Keratinocyte (primary cell): ENCODE data around the gene ST3GAL5. TPM values are rescaled to one million over a fixed set of nuclear protein-coding genes. Genes with fewer than 3 reads are reported as not detected.

Experiments used
- DNase-seq: peaks from one replicate; pipeline ENCODE4 v3.0.0-alpha.2; 2011; ENCODE audit warnings: low read depth, missing footprints, low spot score
- FAIRE-seq: peaks from 2 replicates; lab custom pipeline; 2011; peaks lifted over from hg19 to GRCh38; lab: Jason Lieb, UNC
- H2AFZ ChIP-seq: 2 replicates; pipeline ENCODE4 v1.6.0; 2012; ENCODE audit warnings: low read length, control low read depth, inconsistent platforms; ENCODE audit not compliant: control insufficient read depth
- H3K27ac ChIP-seq: 2 replicates; pipeline ENCODE4 v1.5.1; 2011; ENCODE audit warnings: low read length; ENCODE audit not compliant: control insufficient read depth, insufficient read depth
- H3K27me3 ChIP-seq: 3 replicates; pipeline ENCODE4 v1.6.0; 2011; ENCODE audit warnings: low read length; ENCODE audit not compliant: control insufficient read depth, insufficient read depth; ENCODE audit errors: extremely low read depth
- H3K36me3 ChIP-seq, 2 experiments: 2 replicates in 1 of 2; 3 replicates in 1 of 2; pipeline ENCODE4 v1.5.1; 2011; ENCODE audit warnings: low read length in 2 of 2, mild to moderate bottlenecking in 1 of 2; ENCODE audit not compliant: control insufficient read depth in 2 of 2, insufficient read depth in 2 of 2; ENCODE audit errors: extremely low read depth in 1 of 2
- H3K4me1 ChIP-seq: 3 replicates; pipeline ENCODE4 v1.5.1; 2011; ENCODE audit warnings: low read length; ENCODE audit not compliant: control insufficient read depth, insufficient read depth; ENCODE audit errors: extremely low read depth
- H3K4me2 ChIP-seq: 3 replicates; pipeline ENCODE4 v1.6.0; 2011; ENCODE audit warnings: low read depth, low read length; ENCODE audit not compliant: control insufficient read depth, insufficient read depth; ENCODE audit errors: extremely low read depth
- H3K4me3 ChIP-seq, 3 experiments: fragments of 200-600 bp in 1 of 3; sonication (generic) in 1 of 3; 2 replicates in 2 of 3; 3 replicates in 1 of 3; pipeline ENCODE4 v1.5.1; 2011 to 2016; ENCODE audit warnings: low read length in 3 of 3, mild to moderate bottlenecking in 3 of 3, control low read depth in 2 of 3, inconsistent platforms in 1 of 3, low read depth in 1 of 3, mixed read lengths in 1 of 3, mixed run types in 1 of 3, moderate library complexity in 1 of 3; ENCODE audit not compliant: control insufficient read depth in 2 of 3, insufficient read depth in 2 of 3; ENCODE audit errors: extremely low read depth in 1 of 3
- H3K79me2 ChIP-seq: 2 replicates; pipeline ENCODE4 v1.6.0; 2012; ENCODE audit warnings: low read length; ENCODE audit not compliant: control insufficient read depth, insufficient read depth
- H3K9ac ChIP-seq: 3 replicates; pipeline ENCODE4 v1.6.0; 2011; ENCODE audit warnings: low read length; ENCODE audit not compliant: control insufficient read depth, insufficient read depth; ENCODE audit errors: extremely low read depth
- H3K9me1 ChIP-seq: 3 replicates; pipeline ENCODE4 v1.6.0; 2011; ENCODE audit warnings: low read length; ENCODE audit not compliant: control insufficient read depth, insufficient read depth; ENCODE audit errors: extremely low read depth
- H3K9me3 ChIP-seq: 2 replicates; pipeline ENCODE4 v1.5.1; 2012; ENCODE audit warnings: low read depth, low read length; ENCODE audit not compliant: control insufficient read depth
- H4K20me1 ChIP-seq: 3 replicates; pipeline ENCODE4 v1.6.0; 2011; ENCODE audit warnings: low read length; ENCODE audit not compliant: control insufficient read depth, insufficient read depth; ENCODE audit errors: extremely low read depth
- CTCF ChIP-seq, 3 experiments: IDR thresholded peaks in 1 of 3; conservative IDR thresholded peaks in 1 of 3; optimal IDR thresholded peaks in 1 of 3; 2 replicates in 2 of 3; 3 replicates in 1 of 3; pipeline versions ENCODE3 to v1.5.1; 2011; ENCODE audit warnings: low read length in 3 of 3, mild to moderate bottlenecking in 3 of 3, moderate library complexity in 2 of 3, control low read depth in 1 of 3, inconsistent platforms in 1 of 3; ENCODE audit not compliant: insufficient read depth in 2 of 3; ENCODE audit errors: extremely low read depth in 1 of 3
- EZH2 ChIP-seq: IDR thresholded peaks from one replicate; pipeline ENCODE4 v1.6.1; 2012; ENCODE audit warnings: inconsistent platforms, mild to moderate bottlenecking, low read length, moderate library complexity
- dilution Hi-C: fragments of 300-500 bp; cut with MboI; formaldehyde crosslinking; loops from one replicate; pipeline ENCODE4 v1.7.0; 2020; ENCODE audit warnings: low sequenced_read_pairs; ENCODE audit not compliant: extremely low pct_ligation_motif_present
- polyA plus RNA-seq, 5 experiments: library from polyadenylated mRNA; depleted of rRNA in 3 of 5; stranded (reverse) in 3 of 5; stranded (forward) in 1 of 5; unstranded in 1 of 5; fragments of >200 nt; gene quantifications; 1 replicate in 1 of 5; 2 replicates in 3 of 5; 3 replicates in 1 of 5; pipeline versions ENCODE4 v1.2.1 to v1.2.3, GENCODE V29; 2011 to 2012; ENCODE audit warnings: missing spikeins in 2 of 5, low read depth in 1 of 5, low replicate concordance in 1 of 5

ST3GAL5 gene
- polyA plus RNA-seq, 1 donor (not counting 4 experiments of a cell fraction or from before 2014, with no cell fraction given): 43.5 TPM

DNA sequence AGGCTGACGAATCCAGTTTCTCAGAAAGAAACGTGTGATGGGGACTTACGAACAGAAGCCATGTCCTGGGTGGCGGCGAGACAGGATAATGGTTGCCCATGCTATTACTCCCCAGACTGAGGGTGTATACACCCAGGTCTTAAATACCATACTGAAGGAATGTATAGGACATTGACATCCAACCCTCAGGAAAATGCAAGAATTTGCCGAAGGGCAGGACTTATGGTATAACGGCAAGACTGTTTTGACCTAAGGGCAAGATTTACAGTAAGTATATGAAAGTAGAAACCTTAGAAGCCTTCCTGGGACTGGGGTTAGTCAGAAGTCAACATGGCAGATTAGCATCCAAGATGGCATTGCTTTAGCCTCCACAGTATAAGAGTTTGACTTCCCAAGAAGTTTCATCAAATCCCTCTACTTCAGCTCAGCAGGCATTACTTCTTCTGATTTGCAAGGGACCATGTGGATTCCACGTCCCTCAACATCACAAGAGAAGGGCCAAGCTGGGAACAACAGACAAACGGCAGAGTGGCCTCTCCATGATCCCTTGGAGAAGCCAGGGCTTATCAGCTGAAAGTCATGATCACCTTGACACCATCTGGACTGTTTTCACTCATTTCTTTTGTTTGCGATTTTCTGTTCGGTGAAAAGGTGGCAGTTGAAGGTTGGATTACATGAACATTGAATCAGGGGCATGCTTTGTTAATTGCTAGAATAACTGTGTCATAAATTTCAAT lies 21.1 kb downstream of the ST3GAL5 start:
- Histone ChIP-seq H3K27me3 (no peaks in the 10 kb centered on the region), H3K4me1 (no peaks in the 10 kb centered on the region), H3K36me3 (peaks cover 5 to 11% of the 10 kb centered on the region in 2 experiments), H3K79me2 (peaks cover 14% of the 10 kb centered on the region), H3K9me3 (no peaks in the 10 kb centered on the region), H3K4me2 (no peak overlapping the region), H2AFZ (no peak overlapping the region), H3K4me3 (no peak overlapping the region), H3K9me1 (no peaks in the 10 kb centered on the region), H3K9ac (no peak overlapping the region), H4K20me1 (peaks cover under 1% of the 10 kb centered on the region), H3K27ac (no peak overlapping the region)
- no peak for TF ChIP-seq CTCF (optimal IDR thresholded peaks at IDR 0.05 in 1 of 3, IDR thresholded peaks at IDR 0.05 in 1 of 3, conservative IDR thresholded peaks at IDR 0.05 in 1 of 3; ENCODE audit: extremely low read depth in 1 of 3, insufficient read depth in 2 of 3, low read length in 3 of 3)
- no peak for TF ChIP-seq EZH2
- DNase-seq: no peak
- no peak for FAIRE-seq
- dilution Hi-C loops: no loop called here

- H4K20me1 ChIP-seq: no peaks in the 10 kb centered on the region
- H3K4me1 ChIP-seq: no peaks in the 10 kb centered on the region
- H3K27ac ChIP-seq: no peak overlapping the region
- peaks cover 11% of the 10 kb centered on the region for H3K79me2 ChIP-seq
- no peak overlapping the region for H3K9ac ChIP-seq
- DNase-seq (no peak), FAIRE-seq (no peak)
- peaks cover 5 to 11% of the 10 kb centered on the region in 2 experiments for H3K36me3 ChIP-seq
- dilution Hi-C loops: no loop called here
- no peaks in the 10 kb centered on the region for H3K27me3 ChIP-seq
- no peaks in the 10 kb centered on the region for H3K9me1 ChIP-seq
- no peaks in the 10 kb centered on the region for H3K9me3 ChIP-seq
- TF ChIP-seq CTCF (optimal IDR thresholded peaks at IDR 0.05 in 1 of 3, IDR thresholded peaks at IDR 0.05 in 1 of 3, conservative IDR thresholded peaks at IDR 0.05 in 1 of 3; ENCODE audit: extremely low read depth in 1 of 3, insufficient read depth in 2 of 3, low read length in 3 of 3): no peak
- no peak for TF ChIP-seq EZH2
- H3K4me2 ChIP-seq: no peak overlapping the region
- no peak overlapping the region for H2AFZ ChIP-seq
- H3K4me3 ChIP-seq: no peak overlapping the region
Measured at GRCh38 chr2:85867121-85867520, 21.7 kb downstream of the ST3GAL5 start.
